GM23338 (cell line): Measurements from ENCODE around the gene CNTNAP5. TPM values are rescaled to one million over a fixed set of nuclear protein-coding genes. Genes with fewer than 3 reads are reported as not detected.
A peak's percentile ranks its signal among the peaks of the same experiment; 100 is the strongest.

ENCODE experiments used
- ATAC-seq: fragments of 200-7000 bp; cut with Tn5 transposase; 3 replicates; pipeline ENCODE4 v1.9.1; 2020
- DNase-seq: peaks from one replicate; pipeline ENCODE4 v3.0.0-alpha.2; 2015; ENCODE audit warnings: low spot score
- H2AFZ ChIP-seq: fragments of 200-600 bp; sonication (generic); 2 replicates; pipeline ENCODE4 v1.8.0; 2016; ENCODE audit warnings: antibody characterized with exemption, mild to moderate bottlenecking, moderate library complexity
- H3F3A ChIP-seq: fragments of 200-600 bp; sonication (generic); replicated peaks from 2 replicates; pipeline ENCODE4 v1.8.0; 2017; ENCODE audit warnings: antibody characterized with exemption, mixed run types, low read depth
- H3K27ac ChIP-seq: fragments of 200-600 bp; sonication (generic); 2 replicates; pipeline ENCODE4 v1.6.1; 2016; ENCODE audit warnings: low read depth
- H3K27me3 ChIP-seq: fragments of 200-600 bp; sonication (generic); 2 replicates; pipeline ENCODE4 v1.8.0; 2016; ENCODE audit warnings: mild to moderate bottlenecking, mixed run types, moderate library complexity; ENCODE audit not compliant: insufficient read depth
- H3K36me3 ChIP-seq: fragments of 200-600 bp; sonication (generic); 2 replicates; pipeline ENCODE4 v1.8.0; 2016; ENCODE audit warnings: mild to moderate bottlenecking; ENCODE audit not compliant: insufficient read depth
- H3K4me1 ChIP-seq: fragments of 200-600 bp; sonication (generic); 2 replicates; pipeline ENCODE4 v1.8.0; 2016; ENCODE audit warnings: mild to moderate bottlenecking, moderate library complexity; ENCODE audit not compliant: insufficient read depth
- H3K4me2 ChIP-seq: fragments of 200-600 bp; sonication (generic); 2 replicates; pipeline ENCODE4 v1.7.1; 2017; ENCODE audit warnings: mixed run types
- H3K4me3 ChIP-seq: fragments of 200-600 bp; sonication (generic); 2 replicates; pipeline ENCODE4 v1.6.1; 2016; ENCODE audit warnings: mixed run types
- H3K79me2 ChIP-seq: fragments of 200-600 bp; sonication (generic); replicated peaks from 2 replicates; pipeline ENCODE4 v1.8.0; 2017; ENCODE audit warnings: mild to moderate bottlenecking; ENCODE audit not compliant: insufficient read depth
- H3K9me2 ChIP-seq: fragments of 200-600 bp; sonication (generic); 2 replicates; pipeline ENCODE4 v1.8.0; 2017; ENCODE audit not compliant: insufficient read depth
- H4K20me1 ChIP-seq: fragments of 200-600 bp; sonication (generic); replicated peaks from 2 replicates; pipeline ENCODE4 v1.8.0; 2017; ENCODE audit warnings: mild to moderate bottlenecking; ENCODE audit not compliant: insufficient read depth
- H3K27ac Mint-ChIP-seq: 2 replicates; pipeline ENCODE4 v1.8.0; 2020; ENCODE audit warnings: inconsistent platforms, mild to moderate bottlenecking, moderate library complexity, mixed read lengths
- H3K27me3 Mint-ChIP-seq: 3 replicates; pipeline ENCODE4 v1.8.0; 2022; ENCODE audit warnings: low read depth, mild to moderate bottlenecking, moderate library complexity, mixed read lengths, inconsistent platforms; ENCODE audit not compliant: insufficient read depth, poor library complexity
- H3K36me3 Mint-ChIP-seq: 3 replicates; pipeline ENCODE4 v1.8.0; 2021; ENCODE audit warnings: low read depth, mild to moderate bottlenecking, inconsistent platforms, moderate library complexity, mixed read lengths
- H3K4me1 Mint-ChIP-seq: 3 replicates; pipeline ENCODE4 v1.8.0; 2020; ENCODE audit warnings: mild to moderate bottlenecking, inconsistent platforms, mixed read lengths
- H3K4me3 Mint-ChIP-seq: 3 replicates; pipeline ENCODE4 v1.8.0; 2021; ENCODE audit warnings: moderate library complexity, mild to moderate bottlenecking, inconsistent platforms, mixed read lengths
- H3K9me3 Mint-ChIP-seq: 3 replicates; pipeline ENCODE4 v1.8.0; 2020; ENCODE audit warnings: moderate library complexity, mild to moderate bottlenecking, inconsistent platforms, mixed read lengths
- CTCF ChIP-seq, 2 experiments: fragments of 200-600 bp in 1 of 2; sonication (generic) in 1 of 2; conservative IDR thresholded peaks; 2 replicates each; pipeline versions ENCODE4 v1.5.1 to v1.6.1; 2016 to 2017; ENCODE audit warnings: antibody characterized with exemption in 2 of 2, low read depth in 2 of 2, mild to moderate bottlenecking in 2 of 2, moderate library complexity in 1 of 2
- ETS1 ChIP-seq: IDR thresholded peaks from 2 replicates; pipeline ENCODE4 v1.6.1; 2016; ENCODE audit warnings: antibody characterized with exemption
- EZH2 ChIP-seq: fragments of 200-600 bp; sonication (generic); IDR thresholded peaks from one replicate; pipeline ENCODE4 v1.8.0; 2017; ENCODE audit warnings: antibody characterized with exemption, mild to moderate bottlenecking, low read depth; ENCODE audit not compliant: unreplicated experiment
- EZH2phosphoT487 ChIP-seq: fragments of 200-600 bp; sonication (generic); IDR thresholded peaks from one replicate; pipeline ENCODE4 v1.8.1; 2018; ENCODE audit warnings: antibody characterized with exemption; ENCODE audit not compliant: unreplicated experiment
- JUNB ChIP-seq: IDR thresholded peaks from one replicate; pipeline ENCODE4 v1.6.1; 2016; ENCODE audit warnings: antibody characterized with exemption; ENCODE audit not compliant: unreplicated experiment
- POLR2AphosphoS5 ChIP-seq: IDR thresholded peaks from 2 replicates; pipeline ENCODE4 v1.6.1; 2016; ENCODE audit warnings: antibody characterized with exemption, low read depth
- REST ChIP-seq: IDR thresholded peaks from one replicate; pipeline ENCODE4 v1.6.1; 2018; ENCODE audit warnings: antibody characterized with exemption; ENCODE audit not compliant: unreplicated experiment
- STAT1 ChIP-seq: IDR thresholded peaks from one replicate; pipeline ENCODE4 v1.6.1; 2016; ENCODE audit warnings: antibody characterized with exemption; ENCODE audit not compliant: unreplicated experiment
- ZNF114 ChIP-seq: fragments of 250-450 bp; sonication (Bioruptor Pico); IDR thresholded peaks from 2 replicates; pipeline ENCODE4 v1.5.0; 2020; ENCODE audit warnings: mild to moderate bottlenecking, moderate library complexity
- ZNF331 ChIP-seq: fragments of 250-450 bp; sonication (Bioruptor Pico); IDR thresholded peaks from 2 replicates; pipeline ENCODE4 v1.5.0; 2020; ENCODE audit warnings: low read depth, mild to moderate bottlenecking, moderate library complexity
- polyA plus RNA-seq: library from polyadenylated mRNA; unstranded; fragments of >200 nt; fragmentation: Nextera tagmentation; extraction: Ambion mirVana; gene quantifications from 2 replicates; pipeline ENCODE4 v1.2.1, GENCODE V29; 2016
- total RNA-seq: library from RNA; depleted of rRNA; stranded (reverse); fragments of >200 nt; shearing (Covaris generic); gene quantifications from 2 replicates; pipeline ENCODE4 v1.2.3, GENCODE V29; 2014

The CNTNAP5 gene
- total and polyA plus RNA-seq, 2 experiments from 2014 or later = 0.49 to 0.50 TPM

- H3K36me3 ChIP-seq = no peaks in the 10 kb centered on the region
- TF ChIP-seq CTCF (conservative IDR thresholded peaks at IDR 0.05; ENCODE audit: low read depth in 2 of 2) = no peak
- no peak for TF ChIP-seq REST
- no peak for TF ChIP-seq ZNF331
- no peak for TF ChIP-seq EZH2phosphoT487
- no peak for TF ChIP-seq EZH2
- no peak for TF ChIP-seq POLR2AphosphoS5
- TF ChIP-seq JUNB = no peak
- no peaks in the 10 kb centered on the region; the same call in 2 of the 3 replicates for H3K9me3 Mint-ChIP-seq
- no peak for DNase-seq
- no peak overlapping the region for H3K4me3 ChIP-seq
- no peaks in the 10 kb centered on the region for H3F3A ChIP-seq
- H3K27me3 ChIP-seq = no peaks in the 10 kb centered on the region
- H3K4me1 Mint-ChIP-seq = peaks cover 12% of the 10 kb centered on the region
- peaks cover 2% of the 10 kb centered on the region for H3K27me3 Mint-ChIP-seq
- no peak overlapping the region for H3K27ac ChIP-seq
- H3K9me2 ChIP-seq = peaks cover 21% of the 10 kb centered on the region
- H3K4me1 ChIP-seq = peaks cover 18% of the 10 kb centered on the region
- H2AFZ ChIP-seq = no peak overlapping the region
- H3K4me3 Mint-ChIP-seq = no peak overlapping the region
- ATAC-seq = no peak
- H3K27ac Mint-ChIP-seq = no peak overlapping the region
- no peaks in the 10 kb centered on the region for H3K79me2 ChIP-seq
- H4K20me1 ChIP-seq = no peaks in the 10 kb centered on the region
- H3K36me3 Mint-ChIP-seq = peaks cover 3% of the 10 kb centered on the region; the same call in 1 of the 3 replicates
- no peak overlapping the region for H3K4me2 ChIP-seq
Measured at GRCh38 chr2:124039762-124040291, 14.7 kb downstream of the CNTNAP5 start.

- Histone ChIP-seq H2AFZ (no peak overlapping the region), H3K36me3 (no peaks in the 10 kb centered on the region), H3K27ac (peak overlapping the region; percentile 76), H4K20me1 (no peaks in the 10 kb centered on the region), H3K4me1 (peaks cover 40% of the 10 kb centered on the region), H3K9me2 (peaks cover 24% of the 10 kb centered on the region), H3K79me2 (no peaks in the 10 kb centered on the region), H3F3A (0 out of 2 replicates have a peak, but pooled peaks cover 3% of the 10 kb centered on the region), H3K4me3 (no peak overlapping the region), H3K4me2 (peak overlapping the region; percentile 60), H3K27me3 (no peaks in the 10 kb centered on the region)
- peak; percentile 5 for DNase-seq
- peak; percentile 61 for ATAC-seq
- Mint-ChIP-seq H3K9me3 (no peaks in the 10 kb centered on the region; the same call in 2 of the 3 replicates), H3K36me3 (peaks cover 8% of the 10 kb centered on the region; the same call in 2 of the 3 replicates), H3K4me3 (peak overlapping the region; percentile 37; the same call in 2 of the 3 replicates), H3K4me1 (peaks cover 37% of the 10 kb centered on the region), H3K27ac (no peak overlapping the region), H3K27me3 (peaks cover 9% of the 10 kb centered on the region)
- TF ChIP-seq POLR2AphosphoS5 (no peak), ZNF114 (CRISPR knock-in tag) (no peak), STAT1 (no peak), ETS1 (no peak), CTCF (conservative IDR thresholded peaks at IDR 0.05; ENCODE audit: low read depth in 2 of 2) (no peak), REST (no peak)
Measured at GRCh38 chr2:124045894-124046293, 20.8 kb downstream of the CNTNAP5 start.
